Smooth muscle cell of the brain vasculature (primary cell): ENCODE results near the gene CELA2B.
"Not testable (repeated sequence)": the region's sequence is repeated elsewhere in the genome, so short reads cannot be mapped to it uniquely, and the experiment has no call there.

Source experiments
- DNase-seq: peaks from one replicate; pipeline ENCODE4 v3.0.0-alpha.2; 2012; ENCODE audit warnings: low read depth, low spot score

CELA2B gene

GRCh38 chr1:15468145-15468544 lies 7.8 kb upstream of the CELA2B start:
- no peak for DNase-seq

DNA sequence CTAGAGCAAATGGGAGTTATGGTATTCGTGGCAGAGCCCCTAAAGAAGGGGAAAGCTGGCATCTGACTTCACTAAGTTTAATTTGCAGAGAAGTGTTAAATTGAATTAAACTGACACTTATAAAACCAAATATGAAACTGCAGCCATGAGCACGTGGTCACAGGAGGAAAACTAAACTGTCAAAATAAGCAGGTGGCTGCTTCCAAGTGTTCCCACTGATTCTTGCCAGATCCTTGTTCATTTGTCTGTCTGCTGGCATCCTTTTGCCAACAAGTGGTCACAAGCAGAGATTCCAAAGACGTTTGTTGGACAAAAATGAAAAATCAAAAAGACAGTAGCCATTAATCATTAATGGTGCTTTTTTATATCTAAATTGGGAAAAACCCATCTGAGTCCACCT lies 6.5 kb upstream of the CELA2B start:
- no peak for DNase-seq

DNA sequence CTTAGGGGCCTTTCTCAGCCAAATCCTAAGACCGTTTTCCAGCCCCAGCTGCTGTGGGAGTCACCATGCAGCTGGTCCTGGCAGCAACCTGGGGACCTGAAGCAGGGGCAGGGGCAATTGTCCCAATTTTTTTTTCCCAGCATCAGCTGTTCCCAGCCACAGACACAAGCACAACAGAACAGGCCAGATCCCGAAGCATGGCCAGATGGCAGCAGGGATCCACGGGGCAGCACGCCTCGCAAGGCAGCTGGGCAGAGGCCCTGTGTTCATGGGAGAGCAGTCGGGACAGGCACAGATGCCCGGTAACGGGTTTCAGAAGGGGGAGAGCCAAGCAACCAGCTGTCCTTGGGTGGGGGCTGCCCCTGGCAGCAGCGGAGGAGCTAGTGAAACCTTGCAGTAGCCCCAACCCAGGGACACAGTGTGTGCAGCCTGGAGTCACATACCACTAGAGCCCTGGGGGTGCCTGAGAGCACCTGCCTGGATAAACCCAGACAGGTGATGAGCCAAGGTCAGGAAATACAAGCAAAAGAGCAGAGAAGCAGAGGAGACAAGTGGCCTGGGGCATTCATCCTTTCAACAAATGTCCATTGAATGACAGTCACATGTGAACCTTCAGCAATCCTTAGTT lies 6.0 kb upstream of the CELA2B start:
- not testable (repeated sequence) for DNase-seq

- DNase-seq = not testable (repeated sequence)
These were observed 4.8 kb upstream of the CELA2B start for GRCh38 chr1:15471067-15471466.

DNA sequence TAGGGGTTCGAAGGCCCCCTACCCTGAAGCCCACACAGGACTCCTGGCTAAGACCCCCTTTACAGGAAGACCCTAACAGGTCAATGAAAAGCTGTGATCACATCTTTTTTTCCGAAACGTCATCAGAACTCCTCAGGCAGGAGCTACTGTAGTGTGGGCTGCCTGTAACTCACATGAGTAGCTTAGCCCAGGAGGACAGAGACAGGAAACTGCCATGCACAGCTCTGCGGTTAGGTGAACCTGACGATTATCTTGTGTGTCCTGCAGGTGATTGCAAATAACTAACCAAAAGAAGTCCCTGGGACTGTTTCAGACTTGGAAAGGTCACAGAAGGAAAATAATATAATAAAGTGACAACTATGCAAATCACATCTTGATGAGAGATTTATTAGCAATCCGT lies 4.2 kb upstream of the CELA2B start:
- not testable (repeated sequence) for DNase-seq

- no peak for DNase-seq
These were observed 3.3 kb upstream of the CELA2B start for GRCh38 chr1:15472587-15472986.

- DNase-seq = no peak
These were observed 1.0 kb downstream of the CELA2B start for GRCh38 chr1:15476927-15477326.

DNA sequence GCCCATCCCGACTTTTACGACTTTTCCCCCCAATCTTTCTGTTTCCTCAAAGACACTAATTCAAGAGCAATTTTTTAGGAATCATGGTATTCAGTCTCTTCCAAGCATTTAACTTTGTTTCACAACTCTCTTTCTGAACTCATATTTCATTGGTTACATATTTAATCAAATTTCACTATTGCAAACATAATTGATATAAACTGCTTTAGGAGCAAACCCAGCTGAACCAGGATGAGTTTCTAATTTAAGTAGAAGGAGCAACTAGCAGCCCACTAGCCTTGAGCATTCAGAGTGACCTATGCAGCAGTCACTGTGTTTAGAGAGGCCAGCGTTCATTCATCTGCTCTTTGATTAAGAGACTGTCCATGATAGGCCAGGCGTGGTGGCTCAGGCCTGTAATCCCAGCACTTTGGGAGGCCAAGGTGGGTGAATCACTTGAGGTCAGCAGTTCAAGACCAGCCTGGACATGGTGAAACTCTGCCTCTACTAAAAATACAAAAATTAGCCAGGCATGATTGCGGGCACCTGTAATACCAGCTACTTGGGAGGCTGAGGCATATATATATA lies 1.8 kb downstream of the CELA2B start:
- DNase-seq = no peak

DNA sequence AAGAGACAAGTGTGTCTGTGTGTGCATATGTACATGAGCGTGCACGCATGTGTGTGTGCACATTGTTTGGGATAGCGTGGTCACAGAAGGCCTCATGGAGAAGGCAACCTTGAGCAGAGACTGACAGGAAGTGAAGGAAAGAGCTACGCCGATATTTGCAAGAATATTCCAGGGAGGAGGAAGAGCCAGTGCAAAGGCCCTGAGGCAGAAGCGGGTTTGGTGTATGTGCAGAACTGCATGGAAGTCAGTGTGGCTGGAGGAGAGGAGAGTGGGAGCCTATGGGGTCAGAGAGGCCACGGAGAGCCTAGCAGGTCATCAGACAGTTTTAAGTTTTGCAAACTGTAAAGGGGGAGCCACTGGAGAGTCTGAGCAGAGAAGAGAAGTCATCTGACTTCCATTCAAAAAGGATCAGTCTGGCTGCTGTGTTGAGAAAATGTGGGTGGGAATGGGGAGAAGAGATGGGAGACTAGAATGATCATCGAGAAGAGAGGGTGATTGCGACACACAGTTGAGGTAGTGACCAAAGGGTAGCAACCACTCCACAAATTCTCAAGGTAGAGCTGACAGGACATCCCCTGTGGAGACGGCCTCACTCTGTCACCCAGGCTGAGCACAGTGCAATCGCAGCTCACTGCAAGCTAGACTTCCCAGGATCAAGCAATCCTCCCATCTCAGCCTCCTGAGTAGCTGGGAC lies 3.9 kb downstream of the CELA2B start:
- no peak for DNase-seq

DNA sequence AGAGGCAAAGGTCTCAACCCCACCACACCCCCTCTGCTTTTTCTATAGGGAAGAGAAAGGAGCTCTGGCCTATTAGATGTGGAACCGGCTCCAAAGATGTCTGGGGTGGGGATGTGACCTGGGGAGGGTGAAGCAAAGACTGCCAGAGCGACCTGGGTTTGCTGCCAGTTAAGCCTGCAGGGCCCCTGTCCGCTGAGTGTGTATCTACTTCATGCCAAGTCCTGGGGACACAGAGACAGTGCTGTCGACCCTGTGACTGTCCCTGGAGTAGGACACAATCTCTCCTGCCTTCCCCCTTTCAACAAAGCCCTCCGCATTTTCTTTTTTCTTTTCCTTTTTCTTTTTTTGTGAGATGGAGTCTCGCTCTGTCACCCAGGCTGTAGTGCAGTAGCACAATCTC lies 6.6 kb downstream of the CELA2B start:
- DNase-seq = not testable (repeated sequence)

GRCh38 chr1:15482983-15483543 lies 7.2 kb downstream of the CELA2B start:
- not testable (repeated sequence) for DNase-seq

DNA sequence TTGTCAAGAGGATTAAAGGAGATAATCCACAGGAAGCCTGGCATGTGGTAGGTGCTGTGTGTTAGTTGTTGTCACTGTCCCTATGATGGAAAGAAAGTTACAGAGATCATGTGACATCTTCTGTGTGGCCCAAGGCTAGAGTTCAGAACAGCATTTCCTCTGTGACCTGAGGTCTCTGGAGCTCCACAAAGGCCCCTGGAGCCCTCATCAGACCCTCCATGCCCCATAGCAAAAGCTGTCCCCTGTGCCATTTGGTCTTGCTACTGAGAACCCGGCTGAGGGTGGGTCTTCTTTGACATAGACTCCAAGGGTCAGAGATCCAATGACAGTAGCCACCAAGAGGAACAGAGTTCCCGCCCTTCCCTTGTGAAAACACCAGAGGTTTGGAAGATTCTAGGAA lies 8.1 kb downstream of the CELA2B start:
- no peak for DNase-seq

DNA sequence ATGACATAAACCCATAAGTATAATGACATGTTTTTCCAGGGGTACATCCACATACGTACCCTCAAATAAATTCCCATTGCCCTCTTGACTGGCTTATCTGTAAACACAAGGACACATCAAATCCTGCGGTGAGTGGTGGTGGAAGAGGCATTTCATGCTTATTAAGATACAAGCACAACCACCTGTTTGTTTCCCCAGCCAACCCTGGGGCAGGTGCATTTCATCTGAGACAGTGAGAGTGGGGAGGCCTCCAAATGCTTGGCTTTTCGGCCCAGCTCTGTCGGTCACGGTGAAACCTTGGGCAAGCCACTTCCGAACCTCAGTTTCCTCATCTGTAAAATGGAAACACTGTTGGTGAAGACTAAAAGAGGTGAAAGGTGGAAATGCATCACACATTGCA lies 8.5 kb downstream of the CELA2B start:
- not testable (repeated sequence) for DNase-seq

DNA sequence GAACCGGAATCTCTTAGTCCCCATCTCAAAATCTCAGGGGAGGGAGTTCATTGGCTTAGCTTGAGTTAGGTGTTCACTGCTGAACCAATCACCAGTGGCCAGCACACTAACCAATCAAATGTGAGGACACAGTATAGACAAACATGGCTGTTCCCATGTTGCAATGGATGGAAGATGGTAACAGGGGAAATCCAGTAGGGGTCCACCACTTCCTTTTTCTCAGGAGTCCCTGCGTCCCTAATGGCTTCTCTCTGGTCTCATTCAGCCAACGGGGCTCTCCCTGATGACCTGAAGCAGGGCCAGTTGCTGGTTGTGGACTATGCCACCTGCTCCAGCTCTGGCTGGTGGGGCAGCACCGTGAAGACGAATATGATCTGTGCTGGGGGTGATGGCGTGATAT lies 9.7 kb downstream of the CELA2B start:
- no peak for DNase-seq

- not testable (repeated sequence) for DNase-seq
These were observed 11.1 kb downstream of the CELA2B start for GRCh38 chr1:15486844-15487610.

DNA sequence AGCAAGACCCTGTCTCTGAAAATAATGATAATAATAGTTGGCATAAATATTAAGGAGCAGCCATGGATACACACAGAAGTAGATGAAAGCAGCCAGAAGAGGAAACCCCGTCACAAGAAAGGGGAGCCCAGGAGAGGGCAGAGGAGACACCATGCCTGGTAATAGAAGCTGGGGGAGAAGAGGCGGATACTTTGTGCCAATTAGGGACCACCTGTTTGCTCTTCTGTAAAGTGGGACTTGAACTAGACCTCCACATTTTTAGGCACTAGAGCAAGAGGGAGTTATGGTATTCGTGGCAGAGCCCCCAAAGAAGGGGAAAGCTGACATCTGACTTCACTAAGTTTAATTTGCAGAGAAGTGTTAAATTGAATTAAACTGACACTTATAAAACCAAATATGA lies 12.5 kb downstream of the CELA2B start:
- DNase-seq = no peak

DNA sequence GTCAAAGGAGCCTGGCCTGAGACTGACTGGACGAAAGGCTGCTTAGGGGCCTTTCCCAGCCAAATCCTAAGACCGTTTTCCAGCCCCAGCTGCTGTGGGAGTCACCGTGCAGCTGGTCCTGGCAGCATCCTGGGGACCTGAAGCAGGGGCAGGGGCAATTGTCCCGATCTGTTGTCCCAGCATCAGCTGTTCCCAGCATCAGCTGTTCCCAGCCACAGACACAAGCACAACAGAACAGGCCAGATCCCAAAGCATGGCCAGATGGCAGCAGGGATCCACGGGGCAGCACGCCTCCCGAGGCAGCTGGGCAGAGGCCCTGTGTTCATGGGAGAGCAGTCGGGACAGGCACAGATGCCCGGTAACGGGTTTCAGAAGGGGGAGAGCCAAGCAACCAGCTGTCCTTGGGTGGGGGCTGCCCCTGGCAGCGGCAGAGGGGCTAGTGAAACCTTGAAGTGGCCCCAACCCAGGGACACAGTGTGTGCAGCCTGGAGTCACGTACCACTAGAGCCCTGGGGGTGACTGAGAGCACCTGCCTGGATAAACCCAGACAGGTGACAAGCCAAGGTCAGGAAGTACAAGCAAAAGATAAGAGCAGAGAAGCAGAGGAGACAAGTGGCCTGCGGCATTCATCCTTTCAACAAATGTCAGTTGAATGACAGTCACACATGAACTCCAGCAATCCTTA lies 13.3 kb downstream of the CELA2B start:
- no peak for DNase-seq

- DNase-seq = not testable (repeated sequence)
These were observed 15.1 kb downstream of the CELA2B start for GRCh38 chr1:15491010-15491409.

DNA sequence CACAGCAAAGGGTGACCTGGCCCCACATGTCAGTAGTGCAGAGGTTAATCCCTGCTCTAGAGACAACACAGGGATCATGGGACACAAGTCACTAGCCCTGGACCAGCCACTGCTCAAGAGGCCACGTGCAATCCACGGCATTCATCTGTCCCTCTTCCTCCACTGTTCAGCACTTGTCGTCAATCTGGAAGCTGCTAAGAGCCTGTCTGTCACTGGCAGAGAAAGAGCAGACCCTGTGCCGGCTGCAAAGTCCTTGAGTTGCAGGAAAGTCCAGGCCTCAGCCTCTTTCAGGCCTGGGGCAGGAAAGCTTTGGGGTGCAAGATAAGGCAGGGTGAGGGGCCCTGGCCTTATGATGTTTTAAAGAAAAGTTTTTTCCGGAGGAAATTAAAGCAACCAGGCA lies 16.7 kb downstream of the CELA2B start:
- no peak for DNase-seq

DNA sequence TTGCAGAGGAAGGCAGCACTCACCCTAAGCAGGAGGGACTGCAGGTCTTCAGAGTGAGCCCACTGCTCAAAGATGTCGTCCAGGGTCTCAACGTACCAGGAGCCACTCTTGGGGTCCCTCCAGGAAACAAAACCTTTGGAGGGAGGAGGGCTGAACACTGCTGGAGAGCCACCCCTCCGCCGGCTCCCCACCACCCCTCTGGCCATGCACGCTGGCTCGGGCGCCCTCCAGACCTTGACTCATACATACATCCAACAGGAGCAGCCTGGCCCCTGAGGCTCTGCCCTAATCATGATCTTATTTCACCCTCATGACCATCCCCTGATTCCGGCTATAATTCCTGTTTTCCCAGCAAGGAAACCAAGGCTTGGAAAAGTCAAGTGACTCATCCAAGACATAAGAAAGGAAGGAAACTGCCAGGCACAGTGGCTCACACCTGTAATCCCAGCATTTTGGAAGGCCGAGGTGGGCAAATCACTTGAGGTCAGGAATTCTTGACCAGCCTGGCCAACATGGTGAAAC lies 18.0 kb downstream of the CELA2B start:
- DNase-seq = no peak
